Dermis blood vessel endothelial cell (primary cell): ENCODE measurements around the gene PRC1. TPM values are rescaled to one million over a fixed set of nuclear protein-coding genes. Genes with fewer than 3 reads are reported as not detected.

Experiments used
- DNase-seq: peaks from one replicate; pipeline ENCODE4 v3.0.0; 2010
- total RNA-seq: library from RNA; depleted of rRNA; stranded (reverse); fragments of >200 nt; gene quantifications from 2 replicates; pipeline ENCODE4 v1.2.3, GENCODE V29; 2014

Gene PRC1
- total RNA-seq, 1 donor from 2014 or later, result 83.0 TPM

DNA sequence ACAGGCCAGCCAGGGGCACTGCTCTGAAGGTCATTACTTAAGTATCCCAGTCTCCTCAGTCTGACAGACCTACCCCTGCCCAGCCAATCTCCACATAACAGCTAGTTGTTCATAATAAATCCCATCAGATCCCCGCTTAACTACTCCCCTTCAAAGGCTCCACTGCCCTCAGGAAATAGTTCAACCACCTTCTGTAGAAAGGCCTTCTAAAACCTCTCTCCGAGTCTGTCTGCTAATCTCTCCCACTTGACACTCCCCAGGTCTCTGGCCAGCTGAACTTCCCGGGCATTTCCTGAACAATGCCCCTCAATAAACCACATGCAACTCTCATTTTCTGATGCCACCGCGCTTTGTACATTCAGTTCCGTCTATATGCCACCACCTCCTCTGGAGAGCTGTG, 6.0 kb downstream of the PRC1 start:
- DNase-seq, result peak; percentile 56

DNA sequence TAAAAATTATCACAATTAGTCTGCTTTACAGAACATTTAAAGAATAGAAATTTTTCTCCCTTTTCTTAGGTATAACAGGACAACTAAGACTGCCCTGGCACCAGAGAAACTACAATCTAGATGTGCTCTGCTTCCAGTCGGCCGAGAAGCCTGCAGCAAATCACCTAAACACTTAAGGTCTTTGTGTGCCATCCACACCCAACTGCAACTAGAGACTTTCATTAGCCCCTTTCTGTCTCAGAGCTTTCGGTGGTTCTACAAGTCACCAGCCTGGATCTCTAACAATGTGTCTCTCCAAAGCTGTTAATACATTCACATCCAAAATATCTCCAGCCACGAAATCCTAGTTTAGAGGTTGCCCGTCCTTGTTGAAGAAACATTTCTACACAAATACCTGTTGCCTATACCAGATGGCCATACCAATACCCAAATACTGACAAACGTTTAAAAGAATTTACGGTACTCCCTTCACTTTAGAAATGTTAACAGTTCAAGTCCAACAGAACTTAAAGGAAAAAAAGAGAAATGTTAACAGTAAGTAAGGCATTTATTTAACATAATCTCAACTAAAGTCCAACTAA, 6.7 kb downstream of the PRC1 start:
- DNase-seq, result no peak

DNA sequence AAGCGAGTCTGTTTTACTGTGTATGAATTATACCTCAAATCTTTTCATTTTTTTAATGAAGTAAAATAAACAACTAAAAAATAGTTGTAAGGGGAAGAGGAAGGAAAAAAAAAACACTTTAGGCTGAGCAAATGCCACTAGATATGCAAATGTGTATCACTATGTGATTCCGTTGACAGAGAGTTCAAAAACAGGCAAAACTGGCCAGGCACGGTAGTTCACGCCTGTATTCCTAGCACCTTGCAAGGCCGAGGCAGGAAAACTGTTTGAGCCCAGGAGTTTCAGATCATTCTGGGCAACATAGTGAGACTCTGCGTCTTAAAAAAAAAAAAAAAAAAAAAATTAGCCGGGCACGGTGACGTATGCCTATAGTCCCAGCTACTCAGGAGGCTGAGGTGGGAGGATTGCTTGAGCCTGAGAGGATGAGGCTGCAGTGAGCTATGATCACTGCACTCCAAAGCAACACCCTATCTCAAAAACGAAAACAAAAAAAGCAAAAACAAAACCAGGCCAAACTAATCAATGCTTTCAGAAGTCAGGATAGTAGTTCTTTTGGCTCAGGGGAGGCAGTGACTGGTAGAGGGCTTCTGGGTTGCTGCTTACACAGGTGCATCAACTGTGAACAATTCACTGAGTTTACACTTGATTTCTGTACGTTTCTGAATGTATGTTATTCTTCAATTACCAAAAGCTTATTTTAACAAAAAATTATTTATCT, 7.4 kb downstream of the PRC1 start:
- no peak for DNase-seq

DNA sequence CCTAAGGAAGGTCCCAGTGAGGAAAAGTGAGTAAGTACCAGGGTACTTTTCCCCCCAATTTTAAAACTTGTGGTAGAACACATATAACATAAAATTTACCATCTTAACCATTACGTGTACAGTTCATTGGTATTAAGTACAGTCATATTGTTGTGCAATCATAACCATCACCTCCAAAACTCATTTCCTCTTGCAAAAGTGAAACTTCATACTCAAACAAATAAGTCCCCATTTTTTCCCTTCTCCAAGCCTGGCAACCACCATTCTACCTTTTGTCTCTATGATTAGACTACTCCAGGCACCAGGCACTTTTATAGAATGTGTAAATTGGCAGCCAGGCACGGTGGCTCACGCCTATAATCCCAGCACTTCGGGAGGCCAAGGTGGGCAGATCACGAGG, 12.2 kb downstream of the PRC1 start:
- DNase-seq, result no peak

DNA sequence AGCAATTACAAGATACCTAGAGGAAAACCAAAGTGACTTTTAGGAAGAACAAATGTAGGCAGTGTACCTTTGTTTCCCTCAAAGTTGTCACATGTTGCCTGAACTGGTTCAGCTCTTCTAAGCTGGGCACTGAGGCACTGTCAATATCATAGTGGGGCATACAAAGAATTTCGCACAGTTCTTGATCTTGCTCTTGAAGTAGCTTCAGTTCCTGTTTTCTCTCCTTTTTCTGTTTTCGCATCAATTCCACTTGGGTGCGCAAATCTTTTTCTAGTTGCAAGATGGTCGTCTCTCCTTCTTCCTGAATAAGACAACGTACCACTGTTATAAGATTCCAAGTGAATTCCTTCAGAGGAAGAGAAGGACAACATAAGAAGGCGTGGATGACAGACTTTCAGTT, 12.7 kb downstream of the PRC1 start:
- DNase-seq, result no peak

DNA sequence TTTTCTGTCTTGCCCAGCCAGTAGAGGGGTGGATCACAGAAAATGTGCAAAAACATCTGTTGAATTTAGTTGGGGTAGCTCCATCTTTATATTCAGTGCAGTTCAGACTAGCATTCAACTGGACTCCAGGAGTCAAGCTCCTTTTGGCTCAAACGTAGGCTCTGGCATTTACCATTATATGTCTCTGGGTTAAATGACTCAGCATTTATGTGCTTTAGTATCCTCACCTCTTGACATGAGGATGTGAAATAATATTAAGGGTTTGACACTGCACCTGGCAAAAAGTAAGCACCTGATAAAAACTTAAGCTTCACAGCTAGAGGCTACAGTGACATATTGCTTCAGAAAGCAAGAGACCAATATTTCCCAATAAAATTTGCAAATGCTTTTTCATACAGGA, 14.8 kb downstream of the PRC1 start:
- no peak for DNase-seq

DNA sequence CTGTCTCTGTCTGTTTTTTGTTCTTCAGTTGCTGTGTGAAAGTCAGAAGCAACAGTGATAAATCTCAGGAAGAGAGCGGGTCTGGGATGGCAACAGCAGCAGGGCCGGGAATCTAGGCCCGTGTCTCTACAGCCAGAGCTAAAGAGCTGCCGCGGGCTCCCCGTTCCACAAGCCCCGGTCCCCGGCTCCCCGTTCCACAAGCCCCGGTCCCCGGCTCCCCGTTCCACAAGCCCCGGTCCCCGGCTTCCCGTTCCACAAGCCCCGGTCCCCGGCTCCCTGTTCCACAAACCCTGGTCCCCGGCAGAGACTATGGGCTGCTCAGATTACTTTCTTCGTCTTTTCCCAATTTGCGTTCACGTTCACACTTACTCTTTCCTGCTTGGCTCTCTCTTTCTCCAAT, 20.1 kb downstream of the PRC1 start:
- DNase-seq, result no peak

DNA sequence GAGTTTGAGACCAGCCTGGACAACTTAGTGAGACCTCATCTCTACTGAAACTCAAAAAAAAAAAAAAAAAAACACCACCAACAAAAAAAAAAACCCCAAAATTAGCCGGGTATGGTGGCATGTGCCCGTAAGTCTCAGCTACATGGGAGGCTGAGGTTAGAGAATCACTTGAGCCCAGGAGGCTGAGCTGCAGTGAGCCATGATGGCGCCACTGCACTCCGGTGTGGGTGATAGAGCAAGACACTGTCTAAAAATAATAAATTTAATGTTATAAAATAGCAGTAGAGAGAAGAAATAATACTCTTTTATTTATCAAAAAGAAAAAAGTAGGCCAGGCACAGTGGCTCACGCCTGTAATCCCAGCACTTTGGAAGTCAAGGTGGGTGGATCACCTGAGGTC, 22.2 kb downstream of the PRC1 start:
- no peak for DNase-seq

DNA sequence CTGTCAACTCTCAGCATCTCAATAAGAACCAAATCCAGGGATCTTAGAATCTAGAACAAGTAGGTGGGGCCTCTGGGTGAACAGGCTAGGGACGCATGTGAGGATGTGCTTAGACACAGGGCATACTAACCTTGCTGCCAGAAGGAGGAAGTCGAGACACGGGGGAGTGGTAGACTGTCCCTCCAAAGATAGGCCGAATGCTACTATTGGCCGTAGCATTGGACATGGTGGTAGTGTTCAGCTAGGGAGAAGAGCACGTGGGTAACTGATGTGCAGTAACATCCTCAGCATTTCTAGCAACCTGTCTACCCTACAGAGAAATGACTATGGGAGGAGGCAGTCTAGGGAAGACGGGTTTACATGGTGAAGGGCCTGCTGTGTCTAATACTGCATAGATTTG, 24.1 kb downstream of the PRC1 start:
- DNase-seq, result no peak

DNA sequence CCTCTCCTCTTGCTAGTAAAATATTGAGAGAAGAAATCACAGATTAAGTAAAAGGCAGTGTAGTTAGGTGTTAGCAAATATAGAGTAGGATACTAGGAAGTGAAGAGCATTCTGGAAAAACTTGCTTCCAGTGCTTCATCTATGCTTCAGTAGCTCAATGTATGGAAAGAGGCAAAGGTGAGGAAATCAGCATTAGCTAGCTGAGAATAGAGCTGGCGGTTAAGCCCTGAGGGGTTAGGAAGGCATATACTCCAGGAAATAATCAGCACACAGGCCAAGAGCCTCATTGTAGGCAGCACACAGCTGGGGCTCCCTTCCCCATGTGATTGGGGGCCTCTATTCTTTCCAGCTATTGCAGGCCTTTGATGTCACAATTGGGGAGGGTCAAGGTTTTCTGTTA, 25.9 kb downstream of the PRC1 start:
- DNase-seq, result no peak

DNA sequence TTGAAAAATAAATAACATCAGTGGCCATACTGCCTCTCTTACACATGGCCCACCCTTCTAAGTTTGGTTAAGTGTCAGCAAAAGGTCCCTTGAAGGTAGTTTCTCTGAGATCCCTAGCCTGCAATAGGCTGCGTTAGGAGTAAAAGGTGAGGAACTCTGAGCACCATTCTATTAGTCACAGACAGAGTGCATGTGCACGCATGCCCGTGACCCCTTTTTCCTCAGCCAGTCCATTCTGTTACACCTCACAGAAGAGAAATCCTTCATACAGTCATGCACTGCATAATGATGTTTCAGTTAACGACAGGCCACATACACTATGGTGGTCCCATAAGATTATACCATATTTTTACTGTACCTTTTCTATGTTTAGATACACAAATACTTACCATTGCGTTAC, 27.1 kb downstream of the PRC1 start:
- DNase-seq, result no peak

DNA sequence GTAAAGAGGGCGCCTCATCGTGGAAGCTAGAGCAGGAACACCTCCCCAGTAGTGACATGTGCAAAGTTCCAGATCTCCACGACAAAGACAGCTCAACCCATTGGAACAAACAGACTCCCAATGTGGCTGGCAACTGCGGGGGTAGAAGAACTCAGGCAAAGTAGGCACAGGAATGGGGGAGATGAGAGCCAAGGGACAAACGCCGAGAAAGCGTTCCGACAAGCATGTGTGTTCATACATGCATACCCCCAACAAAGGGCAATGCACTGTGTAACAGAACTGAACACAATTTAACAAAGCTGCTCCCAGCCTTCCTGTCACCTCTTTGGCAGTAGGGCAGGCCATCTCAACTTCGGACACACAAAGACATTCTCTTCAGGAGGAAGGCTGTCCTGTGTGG, 28.1 kb downstream of the PRC1 start:
- no peak for DNase-seq

DNA sequence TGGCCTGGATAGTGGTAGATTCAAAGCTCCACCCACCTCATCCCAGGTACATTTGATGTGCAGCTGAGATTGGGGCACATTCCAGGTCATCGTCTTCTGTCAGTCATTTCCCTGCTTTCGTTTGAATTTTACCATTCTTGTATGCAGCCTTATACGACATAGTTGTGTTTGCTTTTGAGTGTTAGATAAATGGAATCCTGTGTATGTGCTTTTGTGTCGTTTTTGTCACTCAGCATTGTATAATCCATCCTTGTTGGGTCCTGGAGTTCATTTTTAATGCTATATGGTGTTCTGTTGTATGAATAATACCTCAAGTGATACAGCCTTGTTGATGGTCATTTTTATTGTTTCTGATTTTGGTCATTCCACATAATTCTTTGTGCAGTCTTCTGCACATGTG, 32.3 kb downstream of the PRC1 start:
- DNase-seq, result no peak

DNA sequence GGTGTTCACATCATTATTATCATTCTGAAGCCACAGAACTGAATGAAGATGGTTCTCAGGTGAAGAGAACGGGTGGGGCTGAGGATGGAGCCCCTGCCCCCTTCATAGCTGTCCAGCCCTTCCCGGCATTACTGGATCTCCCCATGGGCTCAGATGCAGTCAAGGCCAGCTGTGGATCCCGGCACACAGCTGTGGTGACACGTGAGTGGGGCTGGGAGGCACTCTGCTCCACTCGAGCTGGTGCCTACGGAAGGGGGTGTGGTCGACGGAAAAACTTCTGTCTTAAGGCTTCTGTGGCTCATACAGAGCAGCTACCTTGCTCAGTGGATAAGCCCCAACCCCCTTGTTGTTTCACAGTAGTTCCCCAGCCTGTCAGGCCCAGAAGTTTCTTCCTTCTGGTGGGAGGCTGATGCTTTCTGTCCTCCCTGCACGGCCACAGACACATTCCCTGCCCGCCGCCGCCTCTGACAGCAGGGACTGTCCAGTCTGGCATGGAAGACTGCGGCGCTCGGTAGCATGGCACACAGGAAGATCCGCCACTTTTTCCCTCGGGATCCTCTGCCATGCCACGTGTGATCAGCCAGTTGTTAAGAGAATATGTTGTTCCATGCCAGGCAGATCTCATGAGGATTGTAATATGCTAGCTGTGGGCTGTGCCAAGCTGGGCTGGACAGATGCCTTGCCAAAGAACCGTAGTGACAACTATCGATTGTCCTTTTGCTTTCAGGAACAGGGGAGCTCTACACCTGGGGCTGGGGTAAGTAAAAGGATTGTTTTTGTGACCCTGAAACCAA, 33.8 kb downstream of the PRC1 start:
- DNase-seq, result no peak

DNA sequence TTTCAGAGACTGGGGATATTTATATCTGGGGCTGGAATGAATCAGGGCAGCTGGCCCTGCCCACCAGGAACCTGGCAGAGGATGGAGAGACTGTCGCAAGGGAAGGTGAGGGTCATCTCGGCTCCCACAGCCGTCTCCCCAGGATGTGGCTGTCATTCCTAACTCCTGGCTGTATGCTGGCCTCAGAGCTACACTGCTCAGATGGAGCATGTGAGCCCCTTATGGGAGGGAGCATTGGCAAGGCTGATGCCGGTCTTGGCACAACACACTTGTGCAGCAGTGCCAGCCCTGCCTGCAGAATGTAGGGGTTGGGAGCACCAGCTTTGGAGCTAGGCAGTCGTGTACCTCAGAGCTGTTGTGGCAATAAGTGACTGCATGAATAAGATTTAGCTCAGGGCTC, 34.4 kb downstream of the PRC1 start:
- DNase-seq, result no peak

DNA sequence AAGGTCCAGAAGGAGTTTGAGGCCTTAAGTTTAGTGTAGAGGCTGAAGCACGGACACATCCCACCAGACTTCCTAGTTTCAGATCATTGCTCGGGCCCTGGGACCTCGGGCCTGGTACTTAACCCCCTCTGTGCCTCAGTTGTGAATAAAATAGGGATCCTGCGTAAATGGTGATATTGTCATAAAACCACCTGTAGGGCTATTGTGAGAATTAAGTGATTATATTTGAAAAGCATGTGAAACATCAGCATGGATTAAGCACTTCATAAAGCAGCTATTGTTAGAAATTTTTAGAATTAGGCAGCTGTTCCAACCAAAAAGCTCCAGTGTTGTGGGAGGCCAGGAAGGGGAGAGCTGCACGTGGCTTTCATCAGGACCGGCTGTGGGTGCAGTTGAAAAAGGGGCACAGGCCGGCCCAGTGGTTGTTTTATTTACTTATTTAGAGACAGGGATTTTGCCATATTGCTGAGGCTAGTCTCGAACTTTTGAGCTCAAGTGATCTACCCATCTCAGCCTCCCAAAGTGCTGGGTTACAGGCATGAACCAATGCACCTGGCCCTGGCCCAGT, 35.2 kb downstream of the PRC1 start:
- no peak for DNase-seq

DNA sequence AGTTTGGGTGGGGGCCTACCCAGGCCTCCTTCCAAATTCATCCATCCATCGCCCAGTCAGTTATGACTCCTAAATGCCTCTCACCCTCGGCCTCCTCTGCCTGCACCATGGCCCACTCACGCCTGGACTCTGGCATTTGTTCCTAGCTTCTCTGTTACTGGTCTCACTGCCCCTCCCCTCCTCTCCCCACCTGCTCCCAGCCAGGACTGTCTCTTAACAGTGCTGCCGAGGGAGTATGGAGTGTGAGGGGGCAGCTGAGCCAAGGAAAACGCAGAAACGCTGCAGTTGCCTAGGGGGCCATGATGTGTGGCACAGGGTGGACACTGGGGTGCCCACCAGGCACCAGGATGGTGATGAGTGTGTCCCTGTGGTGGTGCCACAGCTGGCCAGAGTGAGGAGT, 36.5 kb downstream of the PRC1 start:
- DNase-seq, result no peak

DNA sequence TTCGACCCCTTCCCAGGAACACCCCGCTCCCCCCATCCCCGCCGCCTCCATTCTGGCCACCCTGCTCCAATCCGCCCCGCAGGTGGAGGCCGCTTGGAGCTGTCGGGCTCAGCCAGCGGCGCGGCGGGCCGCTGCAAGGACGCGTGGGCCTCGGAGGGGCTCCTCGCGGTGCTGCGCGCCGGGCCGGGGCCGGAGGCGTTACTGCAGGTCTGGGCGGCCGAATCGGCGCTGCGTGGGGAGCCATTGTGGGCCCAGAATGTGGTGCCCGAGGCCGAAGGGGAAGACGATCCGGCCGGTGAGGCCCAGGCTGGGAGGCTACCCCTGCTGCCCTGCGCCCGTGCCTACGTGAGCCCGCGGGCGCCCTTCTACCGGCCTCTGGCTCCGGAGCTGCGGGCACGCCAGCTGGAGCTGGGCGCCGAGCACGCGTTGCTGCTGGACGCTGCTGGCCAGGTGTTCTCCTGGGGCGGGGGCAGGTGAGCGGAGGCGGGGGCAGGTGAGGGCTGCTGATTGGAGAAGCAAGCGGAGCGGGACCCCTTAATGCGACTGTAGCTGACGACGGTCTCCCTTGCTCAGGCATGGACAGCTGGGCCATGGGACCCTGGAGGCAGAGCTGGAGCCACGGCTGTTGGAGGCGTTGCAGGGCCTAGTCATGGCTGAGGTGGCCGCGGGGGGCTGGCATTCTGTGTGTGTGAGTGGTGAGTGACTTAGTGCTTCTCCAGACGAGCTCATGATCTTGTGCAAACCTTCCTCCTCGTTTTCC, 37.1 kb downstream of the PRC1 start:
- DNase-seq, result peak; percentile 60

DNA sequence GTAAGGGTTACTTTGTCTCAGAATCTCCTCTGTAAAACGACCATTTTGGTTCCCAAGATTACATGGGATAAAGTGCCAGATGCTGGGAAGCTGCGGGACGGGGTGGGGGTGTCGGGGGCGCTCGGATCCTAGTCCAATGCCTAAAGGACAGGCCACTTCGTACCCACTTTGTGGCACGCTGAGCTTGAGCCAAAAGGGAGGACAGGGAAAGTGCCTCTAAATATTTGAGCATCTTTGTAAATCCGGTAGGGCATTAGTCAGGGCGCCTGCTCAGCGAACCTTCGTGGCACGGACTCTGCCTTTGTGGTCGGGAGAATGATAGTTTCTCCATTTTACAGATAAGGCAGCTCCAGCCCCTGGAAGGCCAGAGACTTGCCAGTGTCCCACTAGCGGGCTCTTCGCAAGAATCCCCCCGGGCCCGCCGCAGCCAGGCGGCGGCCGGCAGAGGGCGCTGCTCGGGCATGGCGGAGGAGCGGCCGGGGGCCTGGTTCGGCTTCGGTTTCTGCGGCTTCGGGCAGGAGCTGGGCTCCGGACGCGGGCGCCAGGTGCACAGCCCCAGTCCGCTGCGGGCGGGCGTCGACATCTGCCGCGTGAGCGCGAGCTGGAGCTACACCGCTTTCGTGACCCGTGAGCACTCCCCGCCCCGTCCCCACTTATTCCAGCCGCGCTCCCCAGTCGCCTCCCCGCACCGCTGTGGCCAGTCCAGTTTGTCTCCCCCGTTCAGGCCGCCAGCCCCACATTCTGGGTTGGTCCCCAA, 37.9 kb downstream of the PRC1 start:
- peak; percentile 88 for DNase-seq

DNA sequence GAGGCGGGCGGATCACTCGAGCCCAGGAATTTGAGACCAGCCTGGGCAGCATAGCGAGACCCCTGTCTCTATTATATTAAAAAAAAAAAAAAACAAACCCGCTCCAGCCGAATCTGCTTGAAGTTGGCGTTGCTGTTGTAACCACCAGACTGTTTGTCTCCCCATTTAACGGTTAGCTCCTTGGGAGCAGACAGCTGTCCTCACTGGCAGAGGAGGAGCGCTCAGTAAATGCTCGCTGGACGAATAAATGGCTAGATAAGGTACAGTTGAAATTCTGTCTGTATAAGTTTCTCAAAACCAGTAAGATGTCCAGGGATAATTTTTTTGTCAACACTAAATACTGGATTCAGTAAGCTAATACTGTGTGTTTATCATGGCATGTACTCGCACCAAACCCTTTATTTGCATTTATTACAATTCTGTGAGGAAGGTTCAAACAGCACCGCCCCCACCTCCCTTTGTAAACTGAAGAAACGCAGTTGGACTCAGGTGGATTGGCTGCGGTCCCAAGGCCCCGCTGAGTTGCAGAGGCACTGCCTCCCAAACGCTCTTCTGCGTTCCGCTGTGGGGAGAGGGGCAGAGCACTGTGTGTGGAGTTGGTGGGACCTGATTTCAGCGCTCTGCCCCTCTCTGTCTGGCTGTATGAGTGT, 38.6 kb downstream of the PRC1 start:
- no peak for DNase-seq
